Common myeloid progenitor, CD34-positive (primary cell): ENCODE results near the gene HOXC11.

ENCODE experiments used
- CTCF ChIA-PET: fragments of 350-600 bp; sonication (Branson Sonifier 250); formaldehyde crosslinking; loops from one replicate; lab custom pipeline; 2021; ENCODE audit warnings: antibody characterized with exemption; lab: Charles Lee
- POLR2A ChIA-PET: fragments of 350-600 bp; sonication (Branson Sonifier 250); formaldehyde crosslinking; loops from one replicate; lab custom pipeline; 2021; ENCODE audit warnings: antibody characterized with exemption; lab: Charles Lee
- DNase-seq, 3 donors: peaks; one replicate each; pipeline versions ENCODE4 v3.0.0 to v3.0.0-alpha.2; 2013
- H3K27ac ChIP-seq, 2 experiments: 1 replicate in 1 of 2; 2 replicates in 1 of 2; pipeline ENCODE4 v1.7.0; 2013; ENCODE audit warnings: inconsistent platforms in 2 of 2, low read length in 2 of 2, mild to moderate bottlenecking in 2 of 2, low read depth in 1 of 2, moderate library complexity in 1 of 2; ENCODE audit not compliant: severe bottlenecking in 2 of 2, insufficient read depth in 1 of 2, poor library complexity in 1 of 2
- H3K27me3 ChIP-seq, 5 experiments: replicated peaks in 2 of 5; 1 replicate in 3 of 5; 2 replicates in 2 of 5; pipeline versions ENCODE4 v1.6.1 to v1.7.0; 2013; ENCODE audit warnings: low read length in 4 of 5, mild to moderate bottlenecking in 2 of 5, moderate library complexity in 2 of 5, inconsistent platforms in 1 of 5; ENCODE audit not compliant: insufficient read depth in 5 of 5, control insufficient read depth in 4 of 5
- H3K36me3 ChIP-seq, 4 experiments: 1 replicate in 2 of 4; 2 replicates in 2 of 4; pipeline versions ENCODE4 v1.6.1 to v1.7.0; 2013; ENCODE audit warnings: low read length in 3 of 4, control low read depth in 1 of 4, mild to moderate bottlenecking in 1 of 4; ENCODE audit not compliant: control insufficient read depth in 4 of 4, insufficient read depth in 4 of 4
- H3K4me1 ChIP-seq, 4 experiments: 1 replicate in 3 of 4; 2 replicates in 1 of 4; pipeline versions ENCODE4 v1.6.1 to v1.7.1; 2013; ENCODE audit warnings: low read length in 3 of 4, mild to moderate bottlenecking in 3 of 4, control low read depth in 1 of 4, inconsistent platforms in 1 of 4, moderate library complexity in 1 of 4; ENCODE audit not compliant: control insufficient read depth in 4 of 4, insufficient read depth in 4 of 4; ENCODE audit errors: control extremely low read depth in 1 of 4
- H3K4me3 ChIP-seq, 7 experiments: 1 replicate in 4 of 7; 2 replicates in 3 of 7; pipeline versions ENCODE4 v1.5.1 to v1.7.0; 2013; ENCODE audit warnings: mild to moderate bottlenecking in 7 of 7, low read length in 6 of 7, moderate library complexity in 6 of 7, inconsistent platforms in 2 of 7, low read depth in 2 of 7, control low read depth in 1 of 7; ENCODE audit not compliant: insufficient read depth in 4 of 7, control insufficient read depth in 1 of 7; ENCODE audit errors: extremely low read depth in 1 of 7
- H3K9me3 ChIP-seq, 5 experiments: 1 replicate in 4 of 5; 2 replicates in 1 of 5; pipeline versions ENCODE4 v1.6.1 to v1.7.1; 2013; ENCODE audit warnings: low read length in 4 of 5, mild to moderate bottlenecking in 2 of 5, inconsistent platforms in 1 of 5, low read depth in 1 of 5, moderate library complexity in 1 of 5; ENCODE audit not compliant: control insufficient read depth in 4 of 5, insufficient read depth in 2 of 5; ENCODE audit errors: control extremely low read depth in 1 of 5
- WGBS: methylation state at CpG from one replicate; pipeline ENCODE4 v1.1.5; 2013; ENCODE audit not compliant: insufficient coverage; 5-methylcytosine and 5-hydroxymethylcytosine counted together

Gene HOXC11

GRCh38 chr12:53970451-53970850 is 2.5 kb upstream of the HOXC11 start:
- POLR2A ChIA-PET = no interaction called here
- CTCF ChIA-PET = no interaction called here
- peaks cover 0 to 10% (median 4%) of the 10 kb centered on the region in 4 experiments for H3K4me1 ChIP-seq
- DNase-seq = no peak
- peaks cover 0 to 6% (median 0%) of the 10 kb centered on the region in 5 experiments for H3K9me3 ChIP-seq
- H3K27ac ChIP-seq = no peak overlapping the region
- H3K4me3 ChIP-seq = no peak overlapping the region
- H3K36me3 ChIP-seq = no peaks in the 10 kb centered on the region
- WGBS = 17% methylated on average over 1 of the region's 4 CpGs
- peaks cover 13 to 100% (median 72%) of the 10 kb centered on the region in 5 experiments for H3K27me3 ChIP-seq

DNA sequence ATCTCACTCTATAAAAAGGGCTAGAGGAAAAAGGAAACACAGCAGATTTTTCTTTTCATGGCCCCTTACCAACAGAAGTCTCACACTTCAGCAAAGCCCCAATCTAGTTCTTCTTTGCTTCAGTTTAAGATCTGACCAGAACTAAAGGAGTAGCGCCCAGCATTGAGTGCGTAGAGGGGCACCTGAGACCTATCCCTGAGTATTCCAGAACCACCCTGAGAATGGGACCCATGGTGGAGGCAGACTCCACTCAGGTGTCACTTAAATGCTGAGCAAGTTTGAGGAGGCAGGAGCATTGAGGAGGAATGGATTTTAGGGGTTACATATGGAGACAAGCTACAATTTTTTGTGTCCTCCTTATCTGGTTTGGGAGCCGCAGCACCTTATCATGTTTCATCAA is 1.8 kb upstream of the HOXC11 start:
- Histone ChIP-seq H3K9me3 (peaks cover 0 to 11% (median 3%) of the 10 kb centered on the region in 5 experiments), H3K27me3 (peaks cover 13 to 100% (median 77%) of the 10 kb centered on the region in 5 experiments), H3K27ac (no peak overlapping the region), H3K36me3 (no peaks in the 10 kb centered on the region), H3K4me3 (no peak overlapping the region), H3K4me1 (peaks cover 0 to 10% (median 4%) of the 10 kb centered on the region in 4 experiments)
- no peak for DNase-seq
- ChIA-PET CTCF (interaction anchor here (1.3 kb wide), 2 partner anchors 12 to 14 kb away, joined by 3 to 4 read pairs; partner anchors contain the start of gene HOXC10), POLR2A (no interaction called here)
- 48% methylated on average over 2 of the region's 3 CpGs for WGBS

- no peaks in the 10 kb centered on the region for H3K36me3 ChIP-seq
- ChIA-PET POLR2A (no interaction called here), CTCF (interaction anchor here (0.9 to 1.3 kb wide), 3 partner anchors 12 to 20 kb away, joined by 3 to 4 read pairs (median 3); partner anchors contain the start of gene HOXC10)
- H3K9me3 ChIP-seq = peaks cover 0 to 14% (median 3%) of the 10 kb centered on the region in 5 experiments
- peaks cover 15 to 100% (median 78%) of the 10 kb centered on the region in 5 experiments for H3K27me3 ChIP-seq
- no peak overlapping the region for H3K27ac ChIP-seq
- H3K4me1 ChIP-seq = peaks cover 0 to 10% (median 4%) of the 10 kb centered on the region in 4 experiments
- no peak for DNase-seq
- no peak overlapping the region for H3K4me3 ChIP-seq
- 30% methylated on average over 2 of the region's 2 CpGs for whole genome bisulfite sequencing
Measured at GRCh38 chr12:53971686-53972085, 1.2 kb upstream of the HOXC11 start.

- H3K27me3 ChIP-seq = peaks cover 18 to 100% (median 75%) of the 10 kb centered on the region in 5 experiments
- no peak overlapping the region for H3K4me3 ChIP-seq
Measured at GRCh38 chr12:53972152-53972702, 699 bp upstream of the HOXC11 start.

GRCh38 chr12:53973236-53974042 is 513 bp downstream of the HOXC11 start:
- no peaks in the 10 kb centered on the region for H3K36me3 ChIP-seq
- ChIA-PET POLR2A (interaction anchor here (0.8 kb wide), 1 partner anchor 1788 kb away, joined by 4 read pairs; no protein-coding TSS in a partner anchor), CTCF (interaction anchor here (1.0 kb wide), 1 partner anchor 212 kb away, joined by 3 read pairs; no protein-coding TSS in a partner anchor)
- peaks cover 0 to 10% (median 4%) of the 10 kb centered on the region in 4 experiments for H3K4me1 ChIP-seq
- no peak for DNase-seq
- peaks cover 23 to 100% (median 78%) of the 10 kb centered on the region in 5 experiments for H3K27me3 ChIP-seq
- 3% methylated on average over 60 of the region's 71 CpGs for WGBS
- H3K9me3 ChIP-seq = peaks cover 0 to 17% (median 3%) of the 10 kb centered on the region in 5 experiments
- no peak overlapping the region for H3K4me3 ChIP-seq
- no peak overlapping the region for H3K27ac ChIP-seq

More at GRCh38 chr12:53972152-53972702, 699 bp upstream of the HOXC11 start:
- H3K36me3 ChIP-seq = no peaks in the 10 kb centered on the region
- DNase-seq = no peak
- no peak overlapping the region for H3K27ac ChIP-seq
- CTCF ChIA-PET = interaction anchor here (0.7 to 1.3 kb wide), 4 partner anchors 13 to 244 kb away, joined by 3 to 4 read pairs (median 3); partner anchors contain the start of gene HOXC10
- H3K4me1 ChIP-seq = peaks cover 0 to 10% (median 4%) of the 10 kb centered on the region in 4 experiments
- POLR2A ChIA-PET = no interaction called here
- peaks cover 0 to 15% (median 3%) of the 10 kb centered on the region in 5 experiments for H3K9me3 ChIP-seq
- WGBS = 36% methylated on average over 5 of the region's 9 CpGs

- peaks cover 20 to 100% (median 75%) of the 10 kb centered on the region in 5 experiments for H3K27me3 ChIP-seq
- peak in 2 of 3 donors; percentile 54 to 61 for DNase-seq
- CTCF ChIA-PET = no interaction called here
- no peaks in the 10 kb centered on the region for H3K36me3 ChIP-seq
- H3K4me1 ChIP-seq = peaks cover 0 to 10% (median 4%) of the 10 kb centered on the region in 4 experiments
- WGBS = 2% methylated on average over 46 of the region's 63 CpGs
- H3K9me3 ChIP-seq = peaks cover 0 to 17% (median 3%) of the 10 kb centered on the region in 5 experiments
- no peak within 1 kb of the TSS for H3K27ac ChIP-seq
- POLR2A ChIA-PET = no interaction called here
- peak within 1 kb of the TSS in 1 of 7 experiments; percentile 7 for H3K4me3 ChIP-seq
Measured at GRCh38 chr12:53974084-53975063, 1.4 kb downstream of the HOXC11 start, which contains the start of gene HOTAIR. HOTAIR (minus strand) TSS chr12:53974954.
